ENCODE results near the gene PRKAR2B.

DNA sequence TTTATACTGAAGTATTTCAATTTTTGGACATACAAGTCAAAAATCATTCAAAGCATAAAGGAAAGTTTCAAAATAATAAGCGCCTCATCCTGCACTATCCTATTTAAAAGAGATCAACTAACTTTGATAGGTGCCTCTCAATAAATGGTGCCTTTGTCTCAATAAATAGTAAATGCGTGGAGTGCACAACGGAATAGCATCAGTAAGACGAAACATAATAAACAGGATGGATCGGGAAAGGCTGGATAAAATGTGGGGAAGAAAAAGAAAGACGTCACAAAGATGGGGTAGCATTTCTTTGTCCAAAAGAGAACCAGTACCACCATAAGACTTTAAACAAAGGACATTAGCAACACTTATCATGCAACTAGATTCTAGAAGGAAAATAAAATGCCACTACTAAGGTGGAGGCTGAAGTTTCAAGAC lies 571 bp upstream of the PRKAR2B start:
- TF ChIP-seq, protein P1, sequence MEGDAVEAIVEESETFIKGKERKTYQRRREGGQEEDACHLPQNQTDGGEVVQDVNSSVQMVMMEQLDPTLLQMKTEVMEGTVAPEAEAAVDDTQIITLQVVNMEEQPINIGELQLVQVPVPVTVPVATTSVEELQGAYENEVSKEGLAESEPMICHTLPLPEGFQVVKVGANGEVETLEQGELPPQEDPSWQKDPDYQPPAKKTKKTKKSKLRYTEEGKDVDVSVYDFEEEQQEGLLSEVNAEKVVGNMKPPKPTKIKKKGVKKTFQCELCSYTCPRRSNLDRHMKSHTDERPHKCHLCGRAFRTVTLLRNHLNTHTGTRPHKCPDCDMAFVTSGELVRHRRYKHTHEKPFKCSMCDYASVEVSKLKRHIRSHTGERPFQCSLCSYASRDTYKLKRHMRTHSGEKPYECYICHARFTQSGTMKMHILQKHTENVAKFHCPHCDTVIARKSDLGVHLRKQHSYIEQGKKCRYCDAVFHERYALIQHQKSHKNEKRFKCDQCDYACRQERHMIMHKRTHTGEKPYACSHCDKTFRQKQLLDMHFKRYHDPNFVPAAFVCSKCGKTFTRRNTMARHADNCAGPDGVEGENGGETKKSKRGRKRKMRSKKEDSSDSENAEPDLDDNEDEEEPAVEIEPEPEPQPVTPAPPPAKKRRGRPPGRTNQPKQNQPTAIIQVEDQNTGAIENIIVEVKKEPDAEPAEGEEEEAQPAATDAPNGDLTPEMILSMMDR (IDR thresholded peaks at IDR 0.05), result no peak
- TF ChIP-seq POLR2A (IDR thresholded peaks at IDR 0.05), result no peak

Data from tibial nerve (tissue), 3 donors.